PC-3 (cell line): ENCODE results near the gene ZNF784. TPM values are rescaled to one million over a fixed set of nuclear protein-coding genes. Genes with fewer than 3 reads are reported as not detected.

Source experiments
- ATAC-seq: fragments of 200-7000 bp; cut with Tn5 transposase; 2 replicates; pipeline ENCODE4 v1.9.1; 2020; ENCODE audit warnings: mild to moderate bottlenecking, moderate library complexity
- BruUV-seq: library from RNA; stranded (reverse); fragments of 400-500 nt; replicated peaks from 2 replicates; lab custom pipeline; 2021; lab: Mats Ljungman, UMichigan
- CTCF ChIA-PET: fragments of 300-600 bp; sonication (Branson Sonifier 250); formaldehyde crosslinking; loops from one replicate; lab custom pipeline; 2022; ENCODE audit warnings: antibody characterized with exemption; lab: Charles Lee
- POLR2A ChIA-PET: fragments of 300-600 bp; sonication (Branson Sonifier 250); formaldehyde crosslinking; loops from one replicate; lab custom pipeline; 2022; ENCODE audit warnings: antibody characterized with exemption; ENCODE audit not compliant: unreplicated experiment; lab: Charles Lee
- DNase-seq: peaks from one replicate; pipeline ENCODE4 v3.0.0-alpha.2; 2015
- H2AFZ ChIP-seq: fragments of 300-600 bp; sonication (generic); 2 replicates; pipeline ENCODE4 v1.6.0; 2016; ENCODE audit warnings: antibody characterized with exemption, low read length
- H3F3A ChIP-seq: fragments of 300-600 bp; sonication (generic); one replicate; pipeline ENCODE4 v1.6.0; 2017; ENCODE audit warnings: antibody characterized with exemption, low read length, control low read depth, mild to moderate bottlenecking; ENCODE audit not compliant: unreplicated experiment
- H3K27ac ChIP-seq: fragments of 300-600 bp; sonication (generic); 2 replicates; pipeline ENCODE4 v1.5.1; 2016; ENCODE audit warnings: mild to moderate bottlenecking, low read length
- H3K27me3 ChIP-seq: fragments of 300-600 bp; sonication (generic); 2 replicates; pipeline ENCODE4 v1.6.1; 2016; ENCODE audit warnings: low read length, mixed read lengths
- H3K36me3 ChIP-seq: fragments of 300-600 bp; sonication (generic); 2 replicates; pipeline ENCODE4 v1.6.1; 2016; ENCODE audit warnings: low read depth, mixed run types, low read length, mixed read lengths
- H3K4me1 ChIP-seq: fragments of 300-600 bp; sonication (generic); 2 replicates; pipeline ENCODE4 v1.5.1; 2016; ENCODE audit warnings: low read length; ENCODE audit not compliant: insufficient read depth
- H3K4me2 ChIP-seq: fragments of 300-600 bp; sonication (generic); 2 replicates; pipeline ENCODE4 v1.6.0; 2016; ENCODE audit warnings: low read length
- H3K4me3 ChIP-seq: fragments of 300-600 bp; sonication (generic); 2 replicates; pipeline ENCODE4 v1.5.1; 2016; ENCODE audit warnings: mild to moderate bottlenecking, low read length, mixed read lengths
- H3K79me2 ChIP-seq: fragments of 300-600 bp; sonication (generic); 2 replicates; pipeline ENCODE4 v1.6.1; 2017; ENCODE audit warnings: low read length, mixed read lengths
- H3K9ac ChIP-seq: fragments of 300-600 bp; sonication (generic); 2 replicates; pipeline ENCODE4 v1.6.0; 2016; ENCODE audit warnings: mild to moderate bottlenecking, low read length
- H3K9me2 ChIP-seq: fragments of 300-600 bp; sonication (generic); replicated peaks from 2 replicates; pipeline ENCODE4 v1.6.1; 2016; ENCODE audit warnings: mixed run types, low read length, mixed read lengths
- H3K9me3 ChIP-seq: fragments of 300-600 bp; sonication (generic); 2 replicates; pipeline ENCODE4 v1.6.1; 2016; ENCODE audit warnings: low read length, mixed read lengths
- H4K20me1 ChIP-seq: fragments of 300-600 bp; sonication (generic); 2 replicates; pipeline ENCODE4 v1.6.1; 2016; ENCODE audit warnings: low read length, mixed read lengths
- CTCF ChIP-seq: fragments of 300-600 bp; sonication (generic); conservative IDR thresholded peaks from 2 replicates; pipeline ENCODE4 v1.5.1; 2017; ENCODE audit warnings: antibody characterized with exemption, low read depth, mild to moderate bottlenecking, low read length
- EZH2 ChIP-seq: fragments of 300-600 bp; sonication (generic); IDR thresholded peaks from one replicate; pipeline ENCODE4 v1.6.1; 2017; ENCODE audit warnings: antibody characterized with exemption, mild to moderate bottlenecking, low read length; ENCODE audit not compliant: unreplicated experiment
- EZH2phosphoT487 ChIP-seq: fragments of 300-600 bp; sonication (generic); IDR thresholded peaks from 2 replicates; pipeline ENCODE4 v1.6.1; 2018; ENCODE audit warnings: mild to moderate bottlenecking, antibody characterized with exemption, low read length, borderline replicate concordance
- intact Hi-C: fragments of 100-400 bp; cut with micrococcal nuclease; formaldehyde crosslinking; loops from 2 replicates; pipeline ENCODE4 v1.9.0; 2023
- total RNA-seq: library from RNA; depleted of rRNA; stranded (reverse); fragments of >200 nt; gene quantifications from 2 replicates; pipeline ENCODE4 v1.2.3, GENCODE V29; 2014

The ZNF784 gene
- total RNA-seq, 1 experiment from 2014 or later, result 9.0 TPM

- no peak for TF ChIP-seq EZH2
- TF ChIP-seq CTCF, result no peak
- TF ChIP-seq EZH2phosphoT487, result no peak
- intact Hi-C loops, result loop anchor here (2.0 kb wide), 1 partner anchor 43 kb away; the partner anchor contains the start of gene FIZ1
- peak overlapping the region; percentile 95 for H3K9ac ChIP-seq
- peaks cover 34% of the 10 kb centered on the region for H3K4me1 ChIP-seq
- H4K20me1 ChIP-seq, result 0 out of 2 replicates have a peak, but pooled peaks cover 4% of the 10 kb centered on the region
- no TSS peak for BruUV-seq
- H3F3A ChIP-seq, result peaks cover 4% of the 10 kb centered on the region
- ATAC-seq (peak; percentile 2), DNase-seq (no peak)
- no peaks in the 10 kb centered on the region for H3K27me3 ChIP-seq
- ChIA-PET CTCF (interaction anchor here (0.6 to 1.5 kb wide), 2 partner anchors 13 to 17 kb away, joined by 6 to 7 read pairs; partner anchors contain the start of genes U2AF2 and ZNF784), POLR2A (interaction anchor here (0.7 kb wide), 1 partner anchor 34 kb away, joined by 5 read pairs; no protein-coding TSS in a partner anchor)
- H2AFZ ChIP-seq, result peak overlapping the region; percentile 94
- H3K4me3 ChIP-seq, result peak overlapping the region; percentile 96
- H3K4me2 ChIP-seq, result peak overlapping the region; percentile 85
- no peaks in the 10 kb centered on the region for H3K9me3 ChIP-seq
- peak overlapping the region; percentile 62 for H3K27ac ChIP-seq
- H3K79me2 ChIP-seq, result peaks cover 79% of the 10 kb centered on the region
- peaks cover 14% of the 10 kb centered on the region for H3K36me3 ChIP-seq
- no peaks in the 10 kb centered on the region for H3K9me2 ChIP-seq
Measured at GRCh38 chr19:55641426-55642152, 17.2 kb upstream of the ZNF784 start.

DNA sequence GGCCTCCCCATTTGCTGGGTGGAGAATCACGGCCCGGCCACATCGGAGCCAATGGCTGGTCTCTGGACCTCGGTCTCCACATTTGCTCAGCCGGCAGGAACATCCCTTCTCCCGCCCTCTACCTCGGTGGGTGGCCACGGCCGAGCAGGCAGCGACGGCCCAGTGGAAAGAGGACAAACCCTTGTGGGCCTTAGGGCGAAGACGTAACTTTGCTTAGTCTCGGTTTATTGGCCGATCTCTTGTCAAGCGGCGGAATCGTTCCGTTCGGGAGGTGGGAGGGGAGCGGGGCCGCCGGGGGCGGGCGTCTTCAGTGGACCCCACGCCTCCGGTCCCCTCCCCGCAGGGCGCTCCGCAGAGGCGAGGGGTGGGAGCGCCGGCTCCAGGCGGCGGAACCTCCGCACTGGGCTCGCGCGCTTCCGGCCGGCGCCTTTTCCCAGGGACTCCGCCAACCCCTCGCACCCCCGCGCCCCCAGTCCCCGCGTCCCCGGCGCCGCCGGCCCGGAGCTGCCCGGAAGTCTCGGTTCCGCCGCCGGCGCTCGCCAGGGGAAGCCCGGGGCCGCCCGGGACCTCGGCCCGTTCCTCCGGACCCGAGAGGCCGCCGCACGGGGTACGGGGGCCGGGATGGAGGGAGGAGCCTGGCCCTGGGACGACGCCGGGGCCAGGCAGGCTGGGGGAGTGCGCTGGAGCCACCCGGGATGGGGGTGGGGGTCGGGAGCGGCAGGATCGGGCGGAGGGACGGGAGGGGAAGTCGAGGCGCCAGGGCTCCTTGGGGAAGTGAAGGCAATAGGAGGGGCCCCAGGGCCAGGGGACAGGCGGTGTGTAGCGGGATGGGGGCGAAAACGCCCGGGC, 16.4 kb upstream of the ZNF784 start, which contains the start of gene ZNF580:
TSS of gene ZNF580 (plus strand) at position 426 of the 849 bp plus-strand sequence. CDS start 1,507 bp downstream, outside the sequence.
- ATAC-seq (peak; percentile 45), DNase-seq (peak; percentile 80)
- Histone ChIP-seq H3K9me2 (no peaks in the 10 kb centered on the region), H3K27ac (peak within 1 kb of the TSS; percentile 62), H3K36me3 (peaks cover 14% of the 10 kb centered on the region), H3F3A (peaks cover 4% of the 10 kb centered on the region), H2AFZ (peak within 1 kb of the TSS; percentile 94), H3K4me3 (peak within 1 kb of the TSS; percentile 96), H3K79me2 (peaks cover 87% of the 10 kb centered on the region), H3K4me1 (peaks cover 42% of the 10 kb centered on the region), H3K27me3 (no peaks in the 10 kb centered on the region), H4K20me1 (0 out of 2 replicates have a peak, but pooled peaks cover 4% of the 10 kb centered on the region), H3K9me3 (no peaks in the 10 kb centered on the region), H3K9ac (peak within 1 kb of the TSS; percentile 95), H3K4me2 (peak within 1 kb of the TSS; percentile 85)
- intact Hi-C loops, result loop anchor here (2.0 kb wide), 1 partner anchor 42 kb away; the partner anchor contains the start of gene FIZ1
- TF ChIP-seq CTCF (no peak), EZH2 (no peak), EZH2phosphoT487 (no peak)
- CTCF ChIA-PET, result interaction anchor here (0.6 kb wide), 1 partner anchor 16 kb away, joined by 7 read pairs; the partner anchor contains the start of gene ZNF784
- BruUV-seq, result no TSS peak
- POLR2A ChIA-PET, result interaction anchor here (0.7 kb wide), 1 partner anchor 35 kb away, joined by 5 read pairs; no protein-coding TSS in a partner anchor
